ENCODE data around the gene TLE1.
"Not testable (repeated sequence)": the region's sequence is repeated elsewhere in the genome, so short reads cannot be mapped to it uniquely, and the experiment has no call there.

TLE1 gene

DNA sequence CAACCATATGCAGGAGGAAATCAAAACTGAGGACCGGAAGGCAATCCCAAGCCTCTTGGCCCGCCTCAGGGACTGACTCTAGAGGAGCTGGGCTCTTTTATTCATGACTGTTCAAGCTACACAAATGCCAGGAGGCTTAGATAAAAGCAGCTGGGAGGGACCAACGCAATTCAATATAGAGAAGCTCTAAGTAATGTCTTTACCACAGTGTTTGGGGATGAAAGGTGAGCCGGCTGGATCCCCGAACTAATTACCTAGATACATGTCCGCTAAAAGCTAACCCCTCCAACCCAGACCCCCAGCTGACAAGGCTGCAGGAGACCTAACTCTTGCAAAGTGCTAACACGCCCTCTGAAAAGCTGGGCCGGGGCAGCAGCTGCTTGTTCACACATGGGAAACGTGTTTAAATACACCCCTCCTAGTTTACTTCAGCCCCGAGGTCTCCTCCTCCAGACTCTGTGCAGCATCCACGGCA is 67.5 kb downstream of the TLE1 start:
- no peak for DNase-seq

DNA sequence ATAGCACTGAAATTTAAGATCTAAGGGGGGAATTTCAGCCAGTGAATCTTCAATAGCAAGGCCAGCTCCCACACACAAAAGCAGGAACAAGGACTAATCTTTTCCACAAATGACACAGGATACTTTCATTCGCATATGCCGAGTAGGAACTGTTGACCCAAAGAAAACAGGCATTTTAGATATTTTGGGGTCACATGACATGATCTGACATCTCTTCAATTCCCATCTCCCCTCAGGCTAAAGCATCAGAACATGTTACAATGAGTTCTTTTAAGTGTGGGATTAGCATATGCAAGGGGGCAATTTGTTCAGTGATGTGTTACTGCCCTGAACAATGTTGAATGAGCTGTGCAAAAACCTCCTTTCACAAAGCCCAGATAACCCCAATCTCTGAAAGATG is 68.2 kb downstream of the TLE1 start:
- no peak for DNase-seq

DNA sequence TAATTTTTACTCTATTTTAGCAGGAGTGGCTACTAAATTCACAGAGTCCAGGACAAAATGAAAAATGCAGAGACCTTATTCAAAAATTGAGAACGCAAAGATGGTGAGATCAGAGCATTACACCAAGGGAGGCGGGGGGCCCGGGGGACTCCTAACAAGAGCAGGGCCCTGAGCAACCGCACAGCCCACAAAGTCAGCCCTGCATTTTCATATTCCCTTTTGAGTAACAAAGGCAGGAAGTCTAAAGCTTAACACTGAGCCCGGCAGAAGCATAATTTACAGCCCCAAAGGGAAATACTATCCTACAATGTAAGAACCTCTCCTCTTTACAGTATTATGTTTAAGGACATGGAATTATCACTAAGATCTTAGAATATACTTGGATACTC is 69.4 kb downstream of the TLE1 start:
- no peak for DNase-seq

DNA sequence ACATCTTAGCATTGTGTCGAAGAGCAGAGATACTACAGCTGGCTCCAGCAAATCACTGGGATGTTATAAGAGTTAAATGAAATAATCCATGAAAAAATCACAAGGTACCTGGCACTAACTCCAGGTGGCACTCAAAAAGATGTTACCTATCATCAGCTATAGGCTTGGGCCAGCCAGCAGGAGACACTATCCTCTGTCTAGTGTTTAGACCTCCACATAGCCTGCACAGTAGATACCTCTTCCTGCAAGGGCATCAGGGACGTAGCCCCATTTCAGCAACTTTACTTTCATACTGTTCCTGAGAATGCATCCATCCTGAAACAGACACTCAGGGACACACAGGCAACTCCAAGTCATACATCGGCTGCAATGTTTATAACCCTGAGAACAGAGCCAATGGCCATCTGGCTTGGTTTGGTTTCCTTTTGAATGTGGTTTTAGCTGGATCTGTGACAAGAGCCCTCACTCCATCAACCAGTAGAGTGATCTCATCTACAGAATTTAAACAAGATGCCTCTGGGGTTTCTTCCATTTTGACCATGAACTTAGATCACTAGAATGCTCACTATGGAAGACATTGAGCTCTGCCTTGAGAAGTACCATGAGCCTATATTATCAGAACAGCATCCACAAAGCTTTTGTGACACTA is 69.9 kb downstream of the TLE1 start:
- DNase-seq, result no peak

DNA sequence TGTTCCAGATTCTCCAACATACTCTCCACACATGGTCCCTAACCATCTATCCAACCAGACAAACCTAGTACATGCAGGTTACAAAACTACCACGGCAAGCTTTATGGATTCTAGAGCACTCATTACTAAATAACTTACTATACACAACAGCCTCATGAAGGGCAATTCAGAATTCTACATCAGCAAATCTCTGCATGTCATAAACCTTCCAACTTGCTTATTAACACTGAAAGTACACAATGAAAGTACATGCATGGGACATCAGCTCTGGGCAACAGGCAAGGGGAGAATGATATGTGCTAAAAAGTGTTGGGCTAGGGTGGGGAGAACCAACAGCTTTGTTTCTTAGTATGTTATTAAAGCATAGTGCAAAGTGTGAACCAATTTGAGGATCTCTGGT is 70.4 kb downstream of the TLE1 start:
- DNase-seq, result no peak

DNA sequence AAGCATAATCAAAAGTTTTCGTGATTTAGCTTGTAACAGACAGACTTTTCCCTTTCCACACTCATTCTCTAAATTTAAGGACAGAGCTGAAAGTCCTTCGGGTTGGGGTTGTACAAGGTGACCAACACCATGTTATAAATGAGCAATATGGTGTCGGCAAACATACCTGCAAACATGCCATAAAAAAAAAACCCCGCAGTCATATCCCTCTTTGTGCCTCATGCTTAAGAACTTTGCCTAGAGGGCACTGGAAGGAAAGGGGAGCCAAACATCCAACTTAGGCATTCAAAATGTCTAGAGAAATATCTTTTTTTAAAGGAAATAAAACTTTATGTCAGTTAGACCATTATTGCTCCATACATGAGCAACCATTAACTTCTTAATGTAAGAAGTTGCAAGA is 73.2 kb downstream of the TLE1 start:
- no peak for DNase-seq

DNA sequence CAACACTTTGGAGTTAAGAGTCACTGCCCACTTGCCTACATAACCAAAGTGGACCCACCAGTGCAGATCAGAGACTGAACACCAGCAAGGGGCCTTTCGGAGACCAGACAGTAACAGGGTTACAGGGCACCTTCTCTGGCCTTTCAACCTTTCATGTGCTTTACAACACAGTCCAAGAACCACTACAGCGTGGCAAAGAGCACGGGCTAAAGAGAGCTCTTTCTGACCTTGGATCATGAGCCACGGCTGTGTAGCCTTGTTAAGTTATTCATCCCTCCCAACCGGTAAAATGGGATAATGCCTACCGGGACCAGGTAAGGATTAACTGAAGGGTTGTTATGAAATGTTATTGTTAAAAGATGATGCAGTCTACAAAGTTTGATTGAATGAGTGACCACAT is 75.0 kb downstream of the TLE1 start:
- DNase-seq, result no peak

DNA sequence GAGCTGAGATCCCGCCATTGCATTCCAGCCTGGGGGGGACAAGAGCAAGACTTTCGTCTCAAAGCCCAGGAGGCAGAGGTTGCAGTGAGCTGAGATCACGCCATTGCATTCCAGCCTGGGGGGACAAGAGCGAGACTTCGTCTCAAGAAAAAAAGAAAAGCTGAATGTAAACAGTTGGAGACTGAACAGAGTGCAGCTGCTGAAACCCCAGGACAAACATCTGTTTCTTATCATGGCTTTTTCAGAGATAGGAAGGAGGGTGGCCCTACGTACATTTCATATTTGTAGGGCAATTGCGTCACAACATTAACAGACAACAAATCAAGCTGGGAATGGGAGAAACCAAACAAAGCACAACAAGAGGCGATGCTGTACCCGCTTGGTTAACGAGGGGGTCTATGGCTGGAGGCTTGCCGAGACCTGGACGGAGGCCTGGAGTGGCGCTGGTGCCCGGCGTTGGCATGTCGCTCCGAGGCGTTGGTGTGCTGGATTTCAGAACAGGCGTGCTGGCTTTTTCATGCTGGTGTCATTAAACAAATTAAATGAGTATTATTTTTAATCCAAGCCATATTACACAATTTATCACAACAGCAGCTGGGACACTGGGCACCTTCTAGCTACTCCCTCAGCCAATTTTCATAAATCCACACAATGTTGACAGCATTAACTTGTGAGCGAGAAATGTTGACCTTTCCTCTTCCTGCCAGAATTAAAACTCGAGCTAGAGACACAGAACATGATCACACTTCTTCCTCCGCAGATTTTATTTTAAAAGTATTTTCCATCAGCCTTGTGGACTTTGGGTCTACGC is 76.1 kb downstream of the TLE1 start:
- no peak for DNase-seq

DNA sequence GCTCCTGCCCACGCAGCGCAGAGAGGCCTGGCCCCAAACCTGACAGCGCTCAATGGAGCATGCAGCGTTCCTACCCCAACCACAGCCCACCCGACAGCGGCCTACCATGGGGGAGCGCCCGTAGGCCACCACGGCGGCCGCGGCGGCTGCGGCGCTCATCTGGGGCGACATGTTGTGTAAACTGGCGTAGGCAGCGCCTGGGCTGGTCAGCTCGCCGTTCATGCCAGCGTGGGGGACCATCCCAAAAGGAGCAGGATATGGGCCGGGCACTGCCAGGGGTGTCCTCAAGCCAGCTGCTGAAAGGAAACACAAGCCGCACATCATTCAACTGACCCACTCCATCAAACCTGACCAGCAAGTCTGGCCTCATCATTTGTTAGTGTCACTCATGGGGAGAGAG is 77.7 kb downstream of the TLE1 start:
- no peak for DNase-seq

DNA sequence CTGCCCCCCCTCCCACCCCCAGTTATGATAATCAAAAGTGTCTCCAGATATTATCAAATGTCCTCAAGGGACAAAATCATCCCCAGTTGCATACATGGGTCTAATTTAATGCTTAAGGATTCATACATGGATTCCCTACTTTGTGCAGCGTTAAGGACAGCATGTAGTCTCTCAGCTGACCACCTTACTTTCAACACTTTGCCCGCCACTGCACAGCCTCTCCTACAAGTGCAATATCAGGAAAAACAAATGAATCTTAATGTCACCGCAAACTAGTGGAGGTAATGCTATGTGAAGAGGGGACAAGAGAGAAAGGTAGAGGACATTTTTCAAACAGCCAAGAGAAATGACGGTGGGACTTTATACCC is 78.6 kb downstream of the TLE1 start:
- no peak for DNase-seq

DNA sequence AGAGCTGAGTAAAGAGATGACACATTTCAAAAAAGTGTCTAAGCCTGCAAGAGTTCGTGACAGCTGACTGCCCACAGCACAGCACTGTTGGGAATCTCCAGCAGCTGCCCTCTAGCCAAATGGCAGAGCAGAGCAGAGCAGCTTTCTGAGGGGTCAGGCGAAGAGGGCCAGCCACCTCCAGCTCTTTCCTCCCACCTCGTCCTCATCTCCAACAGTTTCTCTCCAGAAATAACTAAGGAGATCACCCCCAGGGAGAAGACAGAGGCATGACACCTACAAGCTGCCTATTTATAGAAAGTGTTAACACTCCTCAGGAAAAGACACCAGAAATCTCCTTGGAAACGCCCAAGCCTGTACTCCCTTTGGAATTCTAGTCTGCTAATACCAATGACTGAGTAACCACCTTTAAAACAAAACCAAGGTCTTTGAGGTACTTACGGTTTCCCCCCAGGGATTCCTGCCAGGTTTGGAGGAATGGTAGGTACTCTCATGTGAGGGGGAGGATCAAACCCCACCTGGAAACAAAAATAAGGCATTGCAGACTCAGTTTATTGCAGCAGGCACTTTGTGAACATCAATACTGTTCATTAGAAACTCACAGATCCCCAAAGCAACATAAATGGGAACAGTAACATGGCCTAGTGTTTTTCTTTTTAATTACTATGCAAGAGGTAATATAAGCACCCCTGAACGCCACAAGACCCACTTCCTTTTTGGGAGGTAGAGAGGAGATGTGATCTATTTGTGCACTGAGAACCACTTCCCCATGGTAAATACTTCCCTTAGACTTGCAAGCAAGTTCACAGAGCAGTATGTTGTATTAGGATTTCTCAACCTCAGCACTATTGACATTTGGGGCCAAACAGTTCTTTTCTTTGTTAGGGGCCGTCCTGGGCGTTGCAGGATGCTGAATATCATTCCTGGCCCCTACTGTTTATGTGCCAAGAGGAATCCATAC is 79.3 kb downstream of the TLE1 start:
- no peak for DNase-seq

DNA sequence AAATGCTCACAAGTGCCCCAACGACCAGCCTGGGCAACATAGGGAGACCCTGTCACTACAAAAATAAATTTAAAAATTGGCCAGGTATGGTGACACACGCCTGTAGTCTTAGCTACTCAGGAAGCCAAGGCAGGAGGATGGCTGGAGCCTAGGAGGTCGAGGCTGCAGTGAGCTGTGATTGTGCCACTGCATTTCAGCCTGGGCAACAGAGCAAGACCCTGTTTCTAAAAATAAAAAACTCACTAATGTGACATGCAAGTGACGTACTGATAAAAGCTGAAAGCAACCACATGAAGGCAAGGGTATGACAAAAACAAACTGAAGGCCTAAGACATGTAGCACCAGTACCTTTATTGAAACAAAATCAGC is 81.1 kb downstream of the TLE1 start:
- no peak for DNase-seq

DNA sequence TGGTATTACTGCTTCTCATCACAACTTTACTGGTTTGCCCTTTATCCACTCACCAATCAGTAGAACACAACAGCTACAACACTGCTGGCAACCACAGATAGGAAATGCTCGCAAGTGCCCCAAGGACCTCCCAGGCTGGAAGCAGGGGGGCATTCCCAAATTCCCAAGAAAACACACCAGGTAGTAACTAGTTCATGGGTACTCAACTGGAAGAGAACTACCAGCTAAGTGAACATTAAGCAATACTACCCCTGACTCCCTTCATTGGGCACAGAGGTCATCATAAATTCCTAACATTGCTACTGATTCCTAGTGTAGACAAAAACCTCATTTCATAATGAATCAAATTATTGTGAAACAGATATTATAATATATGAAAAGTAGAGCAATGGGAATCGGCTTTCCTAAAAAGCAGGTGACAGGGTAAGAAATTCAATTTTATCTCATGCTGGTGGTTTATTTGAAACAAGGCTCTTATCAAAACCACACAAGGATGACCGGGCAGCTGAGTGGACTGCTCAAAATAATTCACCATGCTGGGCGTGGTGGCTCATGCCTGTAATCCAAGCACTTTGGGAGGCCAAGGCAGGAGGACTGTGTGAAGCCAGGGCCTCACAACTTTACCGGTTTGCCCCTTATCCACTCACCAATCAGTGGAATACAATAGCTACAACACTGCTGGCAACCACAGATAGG is 81.6 kb downstream of the TLE1 start:
- no peak for DNase-seq

DNA sequence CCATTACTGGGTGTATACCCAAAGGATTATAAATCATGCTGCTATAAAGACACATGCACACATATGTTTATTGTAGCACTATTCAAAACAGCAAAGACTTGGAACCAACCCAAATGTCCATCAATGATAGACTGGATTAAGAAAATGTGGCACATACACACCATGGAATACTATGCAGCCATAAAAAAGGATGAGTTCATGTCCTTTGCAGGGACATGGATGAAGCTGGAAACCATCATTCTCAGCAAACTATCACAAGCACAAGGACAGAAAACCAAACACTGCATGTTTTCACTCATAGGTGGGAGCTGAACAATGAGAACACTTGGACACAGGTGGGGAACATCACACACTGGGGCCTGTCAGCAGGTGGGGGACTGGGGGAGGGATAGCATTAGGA is 83.1 kb downstream of the TLE1 start:
- not testable (repeated sequence) for DNase-seq

DNA sequence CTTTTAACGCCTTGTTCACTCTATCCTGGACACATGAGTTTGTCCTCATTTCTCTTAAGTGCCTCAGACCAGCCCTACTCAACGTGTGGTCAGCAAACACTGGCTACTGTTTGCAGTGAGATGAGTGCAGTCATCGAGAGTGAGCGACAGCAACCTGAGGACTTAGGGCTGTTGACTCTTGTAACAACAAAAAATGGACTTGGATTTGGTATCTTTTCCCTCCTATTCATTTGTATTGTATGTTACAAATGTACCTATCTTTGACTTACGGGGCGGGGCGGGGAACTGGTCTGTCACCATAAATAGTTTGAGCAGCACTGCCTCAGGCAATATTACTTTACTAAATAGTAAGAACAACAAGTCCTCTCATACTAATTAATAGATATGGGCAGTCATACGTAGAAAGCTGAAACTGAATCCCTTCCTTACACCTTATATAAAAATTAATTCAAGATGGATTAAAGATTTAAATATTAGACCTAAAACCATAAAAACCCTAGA is 84.1 kb downstream of the TLE1 start:
- no peak for DNase-seq

DNA sequence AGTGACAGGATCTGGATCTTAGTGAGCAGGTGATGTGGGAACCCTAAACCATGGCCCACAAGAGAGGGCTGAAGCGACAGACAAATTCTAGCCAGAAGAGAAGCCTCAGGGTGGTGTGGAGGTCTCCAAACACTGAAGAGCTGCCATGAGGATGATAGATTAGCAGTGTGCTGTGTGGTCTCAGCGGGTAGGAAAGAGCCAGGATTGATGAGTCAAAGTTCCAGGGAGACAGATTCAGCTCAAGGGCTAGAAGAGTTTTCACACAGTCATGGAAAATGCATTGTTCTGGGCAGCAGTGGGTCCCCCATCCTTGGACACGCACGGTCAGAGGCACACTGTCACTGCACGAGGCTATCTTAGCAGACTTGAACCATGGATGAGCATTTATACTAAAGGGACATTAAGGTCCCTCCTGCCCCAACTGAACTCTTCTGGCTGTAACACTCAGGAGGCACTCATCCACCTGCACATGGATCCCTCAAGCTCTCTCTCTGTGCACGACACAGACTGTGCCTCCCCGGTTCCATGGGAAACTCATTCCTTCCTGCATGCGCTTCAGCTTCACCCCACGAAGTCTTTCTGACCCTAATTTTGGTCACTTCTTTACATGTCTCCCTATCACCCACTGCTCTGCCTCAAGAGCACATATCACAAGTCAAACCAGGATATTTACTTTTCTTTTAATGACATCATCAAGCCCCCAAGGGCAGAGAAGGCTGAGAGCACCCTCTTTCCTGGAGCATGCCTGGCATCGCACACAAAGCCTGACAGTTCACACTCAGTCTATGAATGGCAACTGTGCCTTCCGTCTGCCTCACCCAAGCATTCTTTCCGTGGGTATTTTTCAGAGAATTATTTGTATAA is 84.8 kb downstream of the TLE1 start:
- DNase-seq, result no peak

DNA sequence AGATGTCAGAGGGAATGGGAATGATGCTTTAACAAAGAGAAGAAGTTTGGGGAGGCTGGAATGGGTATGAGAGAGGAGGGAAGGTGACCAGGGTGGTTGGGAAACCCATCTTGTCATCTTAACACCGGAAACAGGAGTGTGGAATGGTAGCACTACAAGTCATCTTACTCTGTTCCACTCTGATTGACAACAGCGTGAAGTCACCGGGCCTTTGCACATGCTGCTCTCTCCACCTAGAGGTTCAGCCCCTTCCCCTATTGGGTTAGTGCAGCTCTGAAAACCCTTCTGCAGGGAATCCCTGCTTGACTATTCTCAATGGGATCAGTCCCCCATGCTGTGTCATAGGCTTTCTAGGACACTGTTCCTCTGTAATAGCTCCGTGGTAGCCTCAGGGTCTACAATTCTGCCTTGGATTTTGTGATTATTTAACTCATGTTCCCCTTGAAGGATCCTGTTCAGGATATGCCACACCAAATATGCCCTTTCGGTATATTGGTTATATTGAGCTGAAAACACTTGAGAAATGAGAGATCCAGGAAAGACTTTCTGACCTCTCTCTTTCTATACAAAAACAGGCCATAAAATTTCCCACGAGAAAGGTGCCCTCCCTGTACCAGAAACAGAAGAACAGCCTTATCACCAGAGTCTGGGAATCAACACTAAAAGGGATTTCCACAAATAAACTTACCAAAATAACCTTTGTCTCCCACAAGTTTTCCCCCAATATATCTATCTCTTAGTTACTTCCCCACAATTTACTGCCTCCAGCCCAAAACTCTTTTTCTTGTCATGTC is 86.3 kb downstream of the TLE1 start:
- no peak for DNase-seq

DNA sequence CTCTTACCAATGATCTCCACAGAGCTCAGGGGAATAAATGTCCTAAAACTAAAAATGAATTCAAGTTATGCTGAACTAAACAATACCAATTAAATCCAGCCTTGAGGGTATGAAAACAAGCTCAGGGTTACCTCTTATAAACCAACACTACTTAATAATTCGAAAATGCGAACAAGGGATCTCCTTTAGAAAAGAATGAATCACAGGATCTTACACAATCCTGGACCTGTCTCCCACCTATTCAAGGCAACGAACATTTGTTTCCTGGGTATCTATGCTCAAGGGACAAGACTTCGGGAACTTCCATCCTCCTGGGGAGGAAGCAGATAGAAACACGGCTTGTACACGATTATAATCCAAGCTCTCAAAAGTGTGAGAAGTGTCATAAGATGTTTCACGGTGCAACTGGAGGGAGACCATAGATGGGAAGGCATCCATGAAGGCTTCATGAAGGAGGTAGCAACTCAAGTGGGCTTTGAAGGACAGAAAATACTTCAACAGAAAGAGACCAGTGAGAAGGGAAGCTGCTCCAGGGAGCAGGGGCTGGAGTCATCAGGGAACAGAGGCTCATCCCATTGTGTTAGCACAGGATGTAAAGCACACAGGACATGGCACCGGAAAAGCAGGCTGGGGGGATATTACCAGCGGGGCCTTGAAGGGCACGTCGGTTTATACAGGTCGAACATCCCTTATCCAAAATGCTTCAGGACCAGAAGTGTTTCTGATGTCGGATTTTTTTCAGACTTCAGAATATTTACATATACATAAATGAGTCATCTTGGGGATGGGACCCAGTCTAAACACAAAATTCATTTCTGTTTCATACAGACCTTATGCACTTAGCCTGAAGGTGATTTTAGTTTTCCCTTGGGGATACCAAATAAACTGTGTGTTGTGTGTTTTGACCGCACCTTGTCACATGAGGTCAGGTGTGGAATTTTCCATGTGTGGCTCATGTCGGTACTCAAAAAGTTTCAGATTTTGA is 87.4 kb downstream of the TLE1 start:
- no peak for DNase-seq

DNA sequence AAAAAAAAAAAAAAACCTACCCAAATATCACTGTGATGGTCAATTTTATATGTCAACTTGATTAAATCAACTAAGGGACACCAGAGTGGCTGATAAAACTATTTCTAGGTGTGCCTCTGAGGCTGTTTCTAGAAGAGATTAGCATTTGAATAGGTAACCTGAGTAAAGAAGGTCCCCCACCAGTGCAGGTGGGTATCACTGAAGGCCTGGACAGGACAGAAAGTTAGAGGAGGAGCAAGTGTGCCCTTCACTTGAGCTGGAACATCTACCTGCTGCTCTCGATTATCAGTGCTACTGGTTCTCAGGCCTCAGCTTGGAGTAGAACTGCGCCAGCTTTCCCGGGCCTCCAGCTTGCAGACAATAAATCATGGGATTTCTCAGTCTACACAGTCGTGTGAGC is 88.7 kb downstream of the TLE1 start:
- DNase-seq, result no peak

DNA sequence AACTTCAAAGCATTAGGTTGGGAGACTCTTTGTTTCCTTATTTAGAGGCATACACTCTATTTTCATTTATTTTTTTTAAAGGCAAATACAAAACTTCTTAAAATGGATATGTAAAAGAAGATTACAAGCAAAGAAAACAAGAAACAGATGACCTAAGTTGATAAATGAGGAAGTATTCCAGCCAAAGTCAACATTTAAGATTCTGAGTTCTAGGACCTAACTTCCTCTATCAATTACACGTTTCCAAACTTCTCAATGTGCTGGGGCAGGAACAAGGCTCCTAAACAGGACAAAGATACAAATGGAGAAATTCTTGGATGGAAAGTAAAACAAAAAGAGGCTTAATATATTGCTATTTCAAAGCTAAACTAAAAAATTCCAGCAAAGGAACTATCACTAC is 89.5 kb downstream of the TLE1 start:
- DNase-seq, result no peak

Data from effector CD8-positive, alpha-beta T cell (primary cell).